Smooth muscle cell (in vitro differentiated cells): ENCODE data around the gene TTLL11. TPM values are rescaled to one million over a fixed set of nuclear protein-coding genes. Genes with fewer than 3 reads are reported as not detected.

ENCODE experiments used
- DNase-seq: peaks from one replicate; lab custom pipeline; 2025; ENCODE audit not compliant: unreplicated experiment; lab: John Stamatoyannopoulos, UW
- H2AFZ ChIP-seq: fragments of 200-600 bp; sonication (generic); 2 replicates; pipeline ENCODE4 v1.6.0; 2016; ENCODE audit warnings: antibody characterized with exemption, low read depth, mild to moderate bottlenecking
- H3F3A ChIP-seq: fragments of 200-600 bp; sonication (generic); 2 replicates; pipeline ENCODE4 v1.6.0; 2017; ENCODE audit warnings: antibody characterized with exemption, low read depth
- H3K27ac ChIP-seq: fragments of 200-600 bp; sonication (generic); 2 replicates; pipeline ENCODE4 v1.5.1; 2016; ENCODE audit warnings: low read depth, mild to moderate bottlenecking
- H3K27me3 ChIP-seq: fragments of 200-600 bp; sonication (generic); 2 replicates; pipeline ENCODE4 v1.6.1; 2016; ENCODE audit warnings: low read depth, mild to moderate bottlenecking
- H3K36me3 ChIP-seq: fragments of 200-600 bp; sonication (generic); 2 replicates; pipeline ENCODE4 v1.5.1; 2016; ENCODE audit warnings: low read depth
- H3K4me1 ChIP-seq: fragments of 200-600 bp; sonication (generic); 2 replicates; pipeline ENCODE4 v1.5.1; 2016; ENCODE audit warnings: low read depth
- H3K4me2 ChIP-seq: fragments of 200-600 bp; sonication (generic); 2 replicates; pipeline ENCODE4 v1.6.0; 2016; ENCODE audit warnings: mild to moderate bottlenecking
- H3K4me3 ChIP-seq: fragments of 200-600 bp; sonication (generic); 2 replicates; pipeline ENCODE4 v1.5.1; 2016; ENCODE audit warnings: mild to moderate bottlenecking
- H3K79me2 ChIP-seq: fragments of 200-600 bp; sonication (generic); 2 replicates; pipeline ENCODE4 v1.6.0; 2016; ENCODE audit warnings: low read depth, mild to moderate bottlenecking
- H3K9ac ChIP-seq: fragments of 200-600 bp; sonication (generic); 2 replicates; pipeline ENCODE4 v1.6.0; 2016; ENCODE audit warnings: low read depth
- H3K9me3 ChIP-seq: fragments of 200-600 bp; sonication (generic); replicated peaks from 2 replicates; pipeline ENCODE4 v1.5.1; 2016; ENCODE audit warnings: low read depth
- H4K20me1 ChIP-seq: fragments of 200-600 bp; sonication (generic); 2 replicates; pipeline ENCODE4 v1.6.0; 2016; ENCODE audit warnings: low read depth
- CTCF ChIP-seq: fragments of 200-600 bp; sonication (generic); IDR thresholded peaks from 2 replicates; pipeline ENCODE4 v1.5.1; 2017; ENCODE audit warnings: borderline replicate concordance, mild to moderate bottlenecking, antibody characterized with exemption; ENCODE audit not compliant: insufficient read depth, poor library complexity, severe bottlenecking
- WGBS: methylation state at CpG from one replicate; pipeline ENCODE4 v1.1.7; 2016; ENCODE audit warnings: low lambda C conversion rate; 5-methylcytosine and 5-hydroxymethylcytosine counted together
- polyA plus RNA-seq: library from polyadenylated mRNA; unstranded; fragments of >200 nt; fragmentation: Nextera tagmentation; extraction: Ambion mirVana; gene quantifications from 2 replicates; pipeline ENCODE4 v1.2.1, GENCODE V29; 2016
- total RNA-seq: library from RNA; depleted of rRNA; stranded (reverse); fragments of >200 nt; gene quantifications from 2 replicates; pipeline ENCODE4 v1.2.3, GENCODE V29; 2014

Gene TTLL11
- total and polyA plus RNA-seq, 2 experiments from 2014 or later, result 2.6 to 3.7 TPM

GRCh38 chr9:122090981-122091380 is 2.1 kb downstream of the TTLL11 start:
- H3K4me3 ChIP-seq, result no peak overlapping the region
- H3K4me2 ChIP-seq, result no peak overlapping the region
- no peaks in the 10 kb centered on the region for H3K36me3 ChIP-seq
- no peak overlapping the region for H3K27ac ChIP-seq
- WGBS, result 92% methylated on average over 5 of the region's 5 CpGs
- H2AFZ ChIP-seq, result no peak overlapping the region
- H3K9ac ChIP-seq, result no peak overlapping the region
- no peaks in the 10 kb centered on the region for H3K9me3 ChIP-seq
- no peak for DNase-seq
- H4K20me1 ChIP-seq, result peaks cover 32% of the 10 kb centered on the region
- no peaks in the 10 kb centered on the region for H3K27me3 ChIP-seq
- TF ChIP-seq CTCF, result no peak
- no peaks in the 10 kb centered on the region for H3F3A ChIP-seq
- peaks cover 6% of the 10 kb centered on the region for H3K4me1 ChIP-seq
- peaks cover 13% of the 10 kb centered on the region for H3K79me2 ChIP-seq

DNA sequence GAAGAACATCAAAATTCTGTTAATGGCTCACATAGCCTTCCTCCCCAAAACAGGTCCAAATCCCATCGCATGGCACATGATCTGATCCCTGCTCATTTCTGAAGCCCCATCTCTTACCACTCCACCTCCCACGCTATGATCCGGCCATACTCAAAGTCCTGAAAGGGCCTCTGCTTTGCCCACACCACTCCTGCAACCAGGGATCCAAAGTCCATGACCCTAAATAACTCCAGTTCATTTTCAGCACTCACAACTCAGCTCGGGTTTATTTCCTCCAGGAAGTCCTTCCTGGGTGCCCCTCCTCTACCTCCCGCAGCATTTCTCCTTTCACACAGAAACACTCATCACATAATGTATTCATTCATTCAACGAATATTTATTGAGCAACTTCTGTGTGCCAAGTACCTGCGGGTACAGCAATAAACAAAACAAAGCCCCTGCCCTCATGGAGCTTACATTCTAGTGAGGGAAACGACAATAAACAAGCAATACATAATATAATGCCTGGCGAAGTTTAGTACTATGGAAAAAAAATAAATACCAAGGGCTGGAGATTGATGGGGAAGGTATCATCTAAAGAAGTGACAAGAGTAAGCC is 2.7 kb downstream of the TTLL11 start:
- no peak overlapping the region for H2AFZ ChIP-seq
- H3K4me2 ChIP-seq, result no peak overlapping the region
- WGBS, result 88% methylated on average over 9 of the region's 9 CpGs
- TF ChIP-seq CTCF, result no peak
- H3K27ac ChIP-seq, result no peak overlapping the region
- no peaks in the 10 kb centered on the region for H3F3A ChIP-seq
- peaks cover 13% of the 10 kb centered on the region for H3K79me2 ChIP-seq
- H3K4me3 ChIP-seq, result no peak overlapping the region
- peaks cover 6% of the 10 kb centered on the region for H3K4me1 ChIP-seq
- no peak for DNase-seq
- H3K9me3 ChIP-seq, result no peaks in the 10 kb centered on the region
- peaks cover 36% of the 10 kb centered on the region for H4K20me1 ChIP-seq
- H3K27me3 ChIP-seq, result no peaks in the 10 kb centered on the region
- no peaks in the 10 kb centered on the region for H3K36me3 ChIP-seq
- H3K9ac ChIP-seq, result no peak overlapping the region

- no peaks in the 10 kb centered on the region for H3K9me3 ChIP-seq
- H3K27me3 ChIP-seq, result no peaks in the 10 kb centered on the region
- H2AFZ ChIP-seq, result no peak overlapping the region
- H3K4me3 ChIP-seq, result no peak overlapping the region
- no peak for DNase-seq
- H3K79me2 ChIP-seq, result peaks cover 13% of the 10 kb centered on the region
- H3F3A ChIP-seq, result no peaks in the 10 kb centered on the region
- H3K4me1 ChIP-seq, result peaks cover 6% of the 10 kb centered on the region
- no peak for TF ChIP-seq CTCF
- H4K20me1 ChIP-seq, result peaks cover 47% of the 10 kb centered on the region
- H3K9ac ChIP-seq, result no peak overlapping the region
- H3K36me3 ChIP-seq, result no peaks in the 10 kb centered on the region
- H3K4me2 ChIP-seq, result no peak overlapping the region
- H3K27ac ChIP-seq, result no peak overlapping the region
- 82% methylated on average over 3 of the region's 4 CpGs for WGBS
Observed at GRCh38 chr9:122088880-122089706, 4.0 kb downstream of the TTLL11 start.
